CD4-positive, alpha-beta T cell treated with Interleukin-4 for 1 hour (primary cell): ENCODE measurements around the gene HCRT.
"Not testable (repeated sequence)": the region's sequence is repeated elsewhere in the genome, so short reads cannot be mapped to it uniquely, and the experiment has no call there.

Experiments
- DNase-seq, 2 donors: peaks; one replicate each; pipeline ENCODE4 v3.0.0-alpha.2; 2020 to 2022

The HCRT gene

GRCh38 chr17:42179335-42179734, 5.9 kb downstream of the HCRT start:
- DNase-seq: no peak

GRCh38 chr17:42178817-42179216, 6.4 kb downstream of the HCRT start:
- DNase-seq: peak; percentile 42 to 63

GRCh38 chr17:42177684-42178083, 7.6 kb downstream of the HCRT start:
- no peak for DNase-seq

GRCh38 chr17:42174126-42174783, 11.0 kb downstream of the HCRT start:
- no peak for DNase-seq

- DNase-seq: no peak
Observed at GRCh38 chr17:42171831-42172230, 13.4 kb downstream of the HCRT start.

GRCh38 chr17:42169351-42169750, 15.9 kb downstream of the HCRT start:
- no peak for DNase-seq

- DNase-seq: no peak
Observed at GRCh38 chr17:42167807-42168206, 17.4 kb downstream of the HCRT start.

GRCh38 chr17:42166196-42166763, 19.0 kb downstream of the HCRT start:
- DNase-seq: no peak

- DNase-seq: no peak
Observed at GRCh38 chr17:42165751-42166150, 19.5 kb downstream of the HCRT start.

GRCh38 chr17:42163696-42164407, 21.4 kb downstream of the HCRT start:
- DNase-seq: no peak

- DNase-seq: peak in 1 of 2 donors; percentile 22
Observed at GRCh38 chr17:42163113-42163512, 22.1 kb downstream of the HCRT start.

GRCh38 chr17:42160531-42160910, 24.7 kb downstream of the HCRT start:
- no peak for DNase-seq

- DNase-seq: no peak
Observed at GRCh38 chr17:42159796-42160530, 25.3 kb downstream of the HCRT start.

- no peak for DNase-seq
Observed at GRCh38 chr17:42155614-42156045, 29.6 kb downstream of the HCRT start.

- peak in 1 of 2 donors; percentile 11 for DNase-seq
Observed at GRCh38 chr17:42153919-42154742, 31.1 kb downstream of the HCRT start.

GRCh38 chr17:42146911-42147607, 38.2 kb downstream of the HCRT start:
- DNase-seq: no peak

GRCh38 chr17:42143138-42143537, 42.1 kb downstream of the HCRT start:
- not testable (repeated sequence) for DNase-seq

- DNase-seq: no peak
Observed at GRCh38 chr17:42142371-42142896, 42.8 kb downstream of the HCRT start.

GRCh38 chr17:42141382-42141781, 43.9 kb downstream of the HCRT start:
- DNase-seq: no peak

- not testable (repeated sequence) for DNase-seq
Observed at GRCh38 chr17:42140690-42141089, 44.6 kb downstream of the HCRT start.

- no peak for DNase-seq
Observed at GRCh38 chr17:42138749-42139492, 46.3 kb downstream of the HCRT start.
